Ammon's horn (tissue), 1 donor: ENCODE results near the gene AMMECR1.
"Not testable (repeated sequence)": the region's sequence is repeated elsewhere in the genome, so short reads cannot be mapped to it uniquely, and the experiment has no call there.

Source experiments
- DNase-seq: peaks from one replicate; pipeline ENCODE4 v3.0.0-alpha.2; 2016; ENCODE audit warnings: low spot score

AMMECR1 gene

GRCh38 chrX:110168585-110168984, 149.3 kb downstream of the AMMECR1 start:
- peak; percentile 18 for DNase-seq

- peak; percentile 19 for DNase-seq
These were observed 149.9 kb downstream of the AMMECR1 start for GRCh38 chrX:110167952-110168451.

- DNase-seq, result no peak
These were observed 154.4 kb downstream of the AMMECR1 start for GRCh38 chrX:110163488-110163887.

- DNase-seq, result no peak
These were observed 155.0 kb downstream of the AMMECR1 start for GRCh38 chrX:110162867-110163266.

GRCh38 chrX:110162131-110162530, 155.8 kb downstream of the AMMECR1 start:
- no peak for DNase-seq

GRCh38 chrX:110161361-110161686, 156.6 kb downstream of the AMMECR1 start:
- no peak for DNase-seq

- DNase-seq, result no peak
These were observed 158.0 kb downstream of the AMMECR1 start for GRCh38 chrX:110159865-110160264.

- DNase-seq, result no peak
These were observed 158.7 kb downstream of the AMMECR1 start for GRCh38 chrX:110159235-110159634.

- no peak for DNase-seq
These were observed 160.4 kb downstream of the AMMECR1 start for GRCh38 chrX:110157444-110157843.

- DNase-seq, result no peak
These were observed 161.6 kb downstream of the AMMECR1 start for GRCh38 chrX:110156167-110156754.

GRCh38 chrX:110155759-110156158, 162.1 kb downstream of the AMMECR1 start:
- DNase-seq, result no peak

- not testable (repeated sequence) for DNase-seq
These were observed 163.6 kb downstream of the AMMECR1 start for GRCh38 chrX:110154328-110154727.

GRCh38 chrX:110153896-110154295, 164.0 kb downstream of the AMMECR1 start:
- DNase-seq, result no peak

- DNase-seq, result no peak
These were observed 164.6 kb downstream of the AMMECR1 start for GRCh38 chrX:110153244-110153643.

GRCh38 chrX:110146521-110146920, 171.4 kb downstream of the AMMECR1 start:
- peak; percentile 33 for DNase-seq

GRCh38 chrX:110145854-110146253, 172.0 kb downstream of the AMMECR1 start:
- DNase-seq, result peak; percentile 46

GRCh38 chrX:110145311-110145710, 172.6 kb downstream of the AMMECR1 start:
- DNase-seq, result no peak
